GM21526 (cell line): ENCODE data around the gene HOXA3.

Experiments
- ATAC-seq: cut with Tn5 transposase; IDR thresholded peaks from one replicate; pipeline ENCODE4 v1.9.1; 2021; ENCODE audit warnings: moderate library complexity; ENCODE audit not compliant: unreplicated experiment, low FRiP score

HOXA3 gene

DNA sequence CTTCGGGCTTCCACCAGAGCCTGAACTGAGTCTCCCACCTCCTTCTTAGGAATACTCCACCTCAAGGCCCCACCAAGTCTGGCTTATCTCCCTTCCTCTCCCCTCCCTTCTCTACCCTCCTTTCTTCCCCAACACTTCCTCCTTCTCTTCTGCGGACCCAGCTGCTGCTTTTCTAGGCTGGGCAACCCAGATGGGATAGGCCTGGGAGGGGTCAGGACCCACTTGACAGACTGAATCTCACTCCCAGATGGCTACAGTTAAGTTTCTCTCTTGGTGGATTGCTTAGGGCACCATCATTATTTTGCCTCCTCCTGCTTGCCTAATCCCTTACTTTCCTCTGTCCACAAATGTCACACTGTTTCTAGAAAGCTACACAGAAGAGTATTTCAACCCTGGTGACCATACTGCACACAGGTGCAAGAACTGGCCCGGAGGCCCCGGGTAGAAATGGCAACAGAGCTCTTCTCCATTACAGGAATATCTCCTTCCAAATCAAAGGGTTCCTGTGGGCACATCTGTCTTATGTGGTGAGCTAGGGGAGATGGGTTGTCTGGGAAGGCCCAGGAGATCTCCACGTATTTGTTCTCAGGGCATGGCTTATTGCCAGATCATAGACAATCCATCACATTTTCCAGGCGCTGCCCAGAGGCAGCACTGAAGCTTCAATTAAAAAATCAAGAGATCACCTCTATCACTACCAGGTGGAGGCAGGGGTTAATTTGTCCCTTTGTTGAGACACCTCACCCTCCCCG lies 37.8 kb upstream of the HOXA3 start:
- no peak for ATAC-seq

DNA sequence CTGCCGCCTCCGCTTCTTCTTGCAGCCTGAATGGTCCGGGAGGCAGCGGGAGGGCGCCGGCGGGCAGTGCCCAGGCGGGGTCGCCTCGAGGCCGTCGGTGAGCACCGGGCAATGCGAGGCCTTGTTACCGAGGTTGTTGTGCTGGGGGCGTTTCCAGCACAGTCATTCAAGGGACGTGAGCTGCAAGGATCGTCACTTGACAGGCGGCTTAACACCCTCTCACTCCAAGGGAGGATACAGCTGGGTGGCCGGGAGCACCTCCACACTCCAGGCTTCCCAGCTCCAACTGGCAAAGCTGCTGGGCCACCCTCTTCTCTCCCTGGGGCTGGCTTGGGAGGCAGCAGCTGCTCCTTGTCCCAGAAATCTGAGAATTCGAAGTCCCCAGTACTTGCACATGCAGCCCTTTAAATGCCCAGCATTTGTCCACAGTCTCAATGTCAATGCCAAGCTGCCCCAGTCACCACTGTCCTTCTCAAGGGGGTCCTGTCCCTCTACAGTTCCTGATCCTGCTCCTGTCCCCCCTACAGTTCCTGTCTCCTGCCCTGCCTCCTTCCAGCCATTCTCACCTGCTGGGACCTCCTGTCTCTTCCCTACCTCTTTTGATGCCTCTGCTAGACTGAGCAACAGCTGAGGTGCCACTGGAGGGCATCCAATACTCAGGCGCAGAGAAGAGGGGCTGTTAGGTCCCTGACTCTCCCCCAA lies 37.1 kb upstream of the HOXA3 start:
- ATAC-seq, result no peak

DNA sequence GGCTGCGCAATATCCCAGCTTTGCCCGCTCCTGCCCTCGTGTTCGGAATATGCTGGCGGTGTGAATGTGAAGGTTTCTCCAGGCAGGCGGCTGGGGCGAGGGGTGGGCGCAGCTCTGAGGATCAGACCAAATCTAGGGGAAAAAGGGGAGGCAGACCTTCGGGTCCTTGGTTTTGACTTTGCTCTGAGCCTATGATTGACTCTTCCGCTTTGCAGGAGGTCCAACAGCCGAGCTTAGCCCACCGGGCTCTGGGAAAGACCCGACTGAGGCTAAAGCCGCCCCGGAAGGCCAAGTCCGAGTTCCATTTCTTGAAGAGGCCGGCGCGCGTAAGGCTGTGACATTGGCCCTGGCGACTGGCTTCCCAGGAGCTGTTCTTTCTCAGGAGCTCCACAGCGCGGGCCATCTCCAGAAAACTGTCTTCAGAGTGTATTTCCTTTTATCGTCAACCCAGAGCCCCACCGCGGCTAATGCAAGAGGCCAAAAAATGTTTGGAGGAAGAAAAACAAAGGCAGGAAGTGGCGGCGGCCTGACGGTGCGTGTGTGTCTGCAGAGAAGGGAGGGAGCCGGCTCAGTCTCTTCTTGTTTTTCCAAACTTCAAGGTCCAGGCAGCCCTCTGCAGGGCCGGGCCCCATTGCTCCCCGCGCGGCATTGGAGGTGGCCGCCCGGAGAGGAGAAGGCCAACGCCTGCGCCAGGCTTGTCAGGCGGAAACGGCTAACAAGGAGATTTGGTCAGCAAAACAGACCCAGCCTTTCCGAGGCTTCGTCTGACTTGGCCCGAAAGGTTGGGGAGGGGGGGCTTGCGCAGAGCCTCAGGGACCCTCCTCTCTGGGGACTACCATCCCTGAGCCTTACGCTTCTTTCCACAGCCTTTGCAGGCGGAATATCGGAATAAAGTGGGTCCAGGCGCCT lies 36.3 kb upstream of the HOXA3 start:
- no peak for ATAC-seq

DNA sequence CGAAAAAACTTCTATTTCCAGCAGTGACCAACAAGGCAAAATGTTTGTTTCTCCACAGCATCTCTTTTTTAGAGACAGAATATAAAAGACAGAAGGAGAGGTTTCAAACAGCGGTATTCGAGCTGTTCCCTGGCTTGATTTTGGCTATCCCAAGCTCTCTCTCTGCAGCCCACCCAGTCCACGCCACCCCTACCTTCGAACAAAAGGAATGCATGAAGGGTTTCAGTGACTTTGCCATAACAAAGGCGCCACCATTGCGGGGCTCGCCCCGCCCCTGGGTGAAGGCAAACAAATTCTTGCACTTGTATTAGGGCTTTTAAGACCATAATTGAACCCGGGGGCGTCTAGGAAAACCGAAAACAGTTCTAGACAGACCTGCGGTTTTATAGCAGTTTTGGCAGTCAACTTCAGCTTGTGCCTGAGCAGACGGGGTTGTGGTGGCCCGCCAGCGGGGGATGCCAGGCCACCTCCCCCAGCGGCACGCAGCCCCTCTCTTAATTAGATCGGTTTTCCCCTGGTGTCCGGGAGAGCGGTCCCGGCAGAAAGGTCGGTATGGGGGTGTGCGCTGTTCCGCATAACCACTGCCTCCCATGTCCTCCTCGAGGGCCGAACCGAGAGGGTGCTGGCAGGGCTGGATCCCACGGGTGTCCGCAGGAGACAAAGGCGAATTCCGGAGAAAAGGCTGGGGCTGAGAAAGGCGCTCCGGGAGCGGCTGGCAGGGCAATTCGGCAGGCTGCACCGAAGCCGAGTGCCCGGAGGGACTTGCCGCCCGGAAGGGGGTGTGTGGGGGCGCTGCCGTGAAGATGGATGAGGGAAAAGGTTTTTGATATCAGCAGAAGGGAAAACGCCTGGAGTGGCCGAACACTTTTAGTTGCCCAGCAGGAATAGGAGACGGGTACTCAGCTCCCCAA lies 35.3 kb upstream of the HOXA3 start:
- ATAC-seq, result no peak

DNA sequence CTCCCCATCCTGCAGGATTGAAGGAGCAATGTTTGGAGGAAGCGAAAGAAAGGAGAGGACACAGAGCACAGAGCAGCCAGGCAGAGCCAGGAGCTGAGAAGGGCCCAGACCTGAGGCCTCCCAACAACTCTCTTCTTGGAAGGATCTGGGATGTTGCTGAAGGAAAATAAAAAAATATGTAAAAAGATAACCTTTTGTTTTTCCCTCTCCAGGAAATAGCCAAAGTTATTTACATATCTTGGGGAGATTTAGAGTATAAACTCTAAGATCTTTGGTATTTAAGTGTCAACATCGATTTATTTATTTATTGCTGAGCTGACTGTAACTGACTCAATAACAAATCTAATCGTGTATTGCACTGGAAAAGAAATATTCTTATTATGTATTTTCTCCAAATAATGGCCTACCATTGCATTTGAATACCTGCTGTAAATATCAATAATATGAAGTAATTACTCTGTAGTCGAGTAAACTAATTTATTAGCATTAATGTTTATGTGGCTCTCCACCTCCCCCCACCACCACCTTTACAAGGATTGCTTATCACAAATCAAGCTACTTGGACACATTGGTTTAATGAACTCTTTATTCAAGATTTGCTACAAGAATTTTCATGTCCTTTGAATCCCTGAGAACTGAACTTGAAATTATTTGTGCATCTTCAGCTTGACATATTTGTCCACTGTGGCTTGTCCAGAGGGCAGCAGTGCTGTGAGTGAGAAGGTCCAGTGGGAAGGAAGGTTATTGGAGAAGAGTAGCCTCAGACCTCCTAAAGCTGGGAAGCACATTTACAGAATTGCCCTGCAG lies 34.5 kb upstream of the HOXA3 start:
- ATAC-seq, result no peak

DNA sequence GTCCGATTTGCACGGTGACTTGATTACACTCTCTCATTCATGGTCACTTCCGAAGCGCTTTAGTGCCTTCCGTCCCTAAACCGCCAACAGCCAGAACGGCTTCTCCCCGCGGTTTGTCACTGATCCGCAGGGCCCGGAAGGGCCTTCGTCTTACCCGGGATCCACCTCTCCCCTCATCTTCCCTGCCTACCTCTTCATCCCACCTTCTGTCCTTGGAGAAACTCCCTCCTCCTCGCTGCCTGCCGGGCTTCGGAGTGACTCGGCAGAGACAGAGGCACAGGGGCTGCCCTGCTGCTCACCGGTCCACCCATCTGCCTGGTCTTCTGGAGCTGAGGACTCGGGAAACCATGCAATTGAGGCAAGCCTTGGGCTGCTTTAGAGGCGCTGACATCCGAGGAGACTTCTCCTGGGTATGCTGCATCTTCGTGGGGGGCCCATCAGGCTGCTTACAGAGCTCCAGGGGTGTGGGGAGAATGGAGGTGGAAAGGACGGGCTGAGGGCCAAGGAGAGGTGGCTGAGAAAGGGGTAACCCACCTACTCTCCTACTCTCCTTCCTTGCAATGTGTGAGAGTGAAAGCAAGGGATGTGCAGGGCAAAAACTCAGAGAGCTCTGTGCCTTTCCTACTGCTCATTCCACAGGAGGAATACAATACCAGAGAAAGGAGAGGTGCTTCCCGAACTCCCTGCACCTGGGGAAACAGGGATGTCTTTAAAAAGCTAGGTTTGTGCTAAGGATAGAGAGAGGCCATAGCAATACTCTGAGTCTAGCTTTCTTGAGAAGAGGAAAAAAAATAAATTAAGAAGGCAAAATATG lies 33.7 kb upstream of the HOXA3 start:
- ATAC-seq, result no peak

DNA sequence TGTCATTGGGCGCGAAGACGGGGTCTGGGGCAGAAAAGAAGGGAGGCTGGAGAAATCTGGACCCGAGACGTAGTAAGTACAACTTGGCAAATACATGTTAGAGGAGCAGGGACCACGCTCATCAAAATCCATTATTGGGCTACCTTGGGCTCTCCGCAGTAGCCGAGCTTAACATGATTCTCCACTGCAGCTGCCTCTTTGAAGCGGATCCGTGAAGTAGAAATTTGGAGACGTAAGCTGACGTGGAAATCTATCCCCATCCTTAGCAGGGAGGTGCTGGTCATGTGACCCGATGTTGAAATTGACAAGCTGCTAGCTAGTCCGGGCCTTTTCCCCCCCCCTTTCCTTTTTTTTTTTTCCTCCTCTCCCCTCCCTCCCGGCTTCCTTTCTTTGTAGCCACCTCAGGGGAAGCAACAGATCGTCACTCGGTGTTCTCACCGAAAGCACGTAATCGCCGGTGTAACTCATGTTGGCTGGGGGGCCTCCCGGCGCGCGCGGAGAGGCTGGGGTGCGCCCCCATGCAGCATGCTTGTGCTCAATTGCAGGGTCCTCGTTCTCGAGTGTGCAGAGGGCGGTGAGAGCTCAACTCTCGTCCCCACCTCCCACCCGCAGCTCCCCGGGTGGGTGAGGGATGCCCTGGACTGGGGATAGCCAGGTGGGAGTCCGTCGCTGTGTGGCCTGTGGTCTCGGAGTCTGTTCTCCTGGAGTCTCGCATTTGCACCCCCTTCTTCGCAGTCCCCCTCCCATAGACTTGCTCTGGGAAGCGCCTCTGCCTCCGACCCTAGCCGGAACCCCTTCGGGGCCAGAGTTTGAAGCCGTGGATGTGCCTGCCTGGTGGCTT lies 32.9 kb upstream of the HOXA3 start, which contains the start of gene HOXA11:
Gene HOXA11 (minus strand): TSS at position 220 of the 841 bp plus-strand sequence. CDS start 88 bp downstream, at position 132.
- no peak for ATAC-seq

DNA sequence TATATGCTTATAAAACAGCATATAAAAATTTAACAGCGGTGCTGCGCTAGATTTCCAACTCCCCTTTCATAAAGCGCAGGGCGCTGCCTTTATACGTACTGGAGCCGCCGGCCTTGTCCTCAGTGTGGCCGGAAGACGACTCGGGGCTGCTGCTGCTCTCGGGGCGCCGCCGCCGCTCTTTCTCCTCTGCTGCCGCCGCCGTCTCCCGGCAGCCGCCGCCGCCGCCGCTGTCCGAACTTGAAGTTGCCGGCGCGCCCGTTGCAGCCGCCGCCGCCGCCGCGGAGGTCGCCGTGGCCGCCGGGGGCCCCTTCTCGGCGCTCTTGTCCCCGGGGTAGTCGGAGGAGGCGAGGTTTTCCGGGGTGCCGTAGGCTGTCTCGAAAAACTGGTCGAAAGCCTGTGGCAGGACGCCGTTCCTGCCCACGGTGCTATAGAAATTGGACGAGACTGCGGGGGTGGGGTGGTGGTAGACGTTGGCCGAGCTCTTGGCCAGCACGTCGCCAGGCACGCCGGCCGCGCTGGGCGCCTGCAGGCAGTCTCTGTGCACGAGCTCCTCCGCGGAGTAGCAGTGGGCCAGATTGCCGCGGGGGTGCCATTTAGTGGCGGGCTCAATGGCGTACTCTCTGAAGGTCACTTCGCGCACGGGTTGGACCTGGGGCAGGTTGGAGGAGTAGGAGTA lies 32.1 kb upstream of the HOXA3 start:
- ATAC-seq, result no peak

DNA sequence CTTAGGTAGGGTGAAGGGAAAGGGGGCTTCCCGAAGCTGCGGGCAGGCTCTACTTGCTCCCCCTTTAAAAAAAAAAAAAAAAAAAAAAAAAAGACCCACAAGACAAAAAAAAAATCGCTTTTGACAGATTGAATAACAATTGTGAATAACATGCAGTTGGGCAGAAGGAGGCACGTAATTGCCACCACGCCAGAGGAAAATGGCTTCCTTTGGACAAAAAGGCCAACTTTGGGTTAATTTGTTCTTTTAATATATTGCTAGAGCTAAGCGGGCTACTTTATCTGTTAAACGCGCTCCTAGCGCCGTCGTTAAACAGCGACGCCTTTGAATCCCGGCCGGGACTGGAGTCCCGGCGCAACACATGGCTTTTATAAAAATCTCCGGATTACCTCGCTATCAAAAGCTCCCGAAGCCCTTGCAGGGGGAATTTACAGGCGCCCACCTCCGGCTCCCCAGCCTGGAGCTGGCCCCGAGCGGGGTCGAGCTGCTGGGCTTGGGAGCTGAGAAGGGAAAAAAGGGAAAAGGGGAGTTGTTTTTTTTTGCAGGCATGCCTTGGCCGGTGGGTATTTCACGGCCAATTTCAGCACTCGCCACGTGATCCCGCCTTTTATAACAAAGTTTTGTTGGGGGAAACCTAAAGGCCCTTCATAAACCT lies 31.4 kb upstream of the HOXA3 start:
- no peak for ATAC-seq

DNA sequence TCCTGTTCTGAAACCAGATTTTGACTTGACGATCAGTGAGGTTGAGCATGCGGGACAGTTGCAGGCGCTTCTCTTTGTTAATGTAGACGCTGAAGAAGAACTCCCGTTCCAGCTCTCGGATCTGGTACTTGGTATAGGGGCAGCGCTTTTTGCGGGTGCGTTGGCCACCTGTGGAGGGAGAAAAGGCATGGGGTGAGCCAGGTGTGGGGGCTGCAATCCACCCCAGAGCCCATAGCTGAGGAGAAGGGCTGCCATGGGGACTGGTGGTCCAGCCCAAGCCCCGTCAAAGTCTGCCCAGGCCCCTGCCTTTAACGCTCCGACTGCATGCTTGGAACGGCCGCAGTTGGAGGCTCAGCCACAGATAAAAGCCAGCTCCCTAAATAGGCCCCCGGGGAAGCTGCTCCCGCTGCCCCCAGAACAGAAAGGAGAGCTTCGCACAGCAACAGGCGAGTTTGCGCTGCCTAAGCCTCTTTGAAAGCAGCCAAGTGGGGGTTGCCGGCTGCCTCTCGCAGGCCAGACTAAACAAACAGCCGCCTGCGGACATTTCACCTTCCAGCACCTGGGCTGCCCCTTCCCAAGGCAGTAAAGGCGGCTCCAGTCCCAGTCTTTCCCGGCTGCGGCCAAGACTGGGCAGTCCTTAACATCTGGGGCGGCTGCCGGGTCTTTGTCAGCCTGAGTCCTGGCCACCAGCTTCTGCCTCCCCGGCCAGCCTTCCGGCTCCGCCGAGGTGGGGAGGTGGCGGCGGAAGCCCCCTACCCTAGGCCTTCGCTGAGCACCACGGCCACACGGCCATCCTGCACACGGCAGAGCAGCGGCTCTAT lies 30.7 kb upstream of the HOXA3 start:
- ATAC-seq, result no peak

DNA sequence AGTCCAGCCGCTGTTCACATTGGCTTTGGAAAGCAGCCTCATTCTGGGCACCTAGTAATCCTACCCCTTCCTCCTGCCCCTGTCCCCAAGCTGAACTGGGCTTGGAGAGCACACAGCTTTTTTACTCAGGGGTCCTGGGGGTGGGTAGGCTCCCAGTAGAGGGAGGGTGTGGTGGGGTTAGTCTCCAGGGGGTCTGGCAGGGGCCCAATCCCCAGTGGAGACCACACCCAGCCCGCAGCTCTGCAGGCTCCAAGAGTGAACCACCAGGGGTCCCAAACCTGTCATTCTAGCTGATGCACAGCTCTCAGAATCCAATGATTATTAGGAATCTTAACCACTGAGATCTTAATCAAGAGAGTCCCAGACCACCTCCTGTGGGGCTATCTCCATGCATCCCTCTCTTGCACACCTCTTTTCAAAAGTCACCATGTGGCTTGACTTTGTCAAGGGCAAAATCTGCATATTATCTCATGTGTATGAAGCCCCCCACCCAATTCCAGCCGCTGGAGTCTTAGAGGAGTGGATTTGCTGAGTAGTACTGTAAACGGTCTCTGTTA lies 30.0 kb upstream of the HOXA3 start:
- no peak for ATAC-seq

DNA sequence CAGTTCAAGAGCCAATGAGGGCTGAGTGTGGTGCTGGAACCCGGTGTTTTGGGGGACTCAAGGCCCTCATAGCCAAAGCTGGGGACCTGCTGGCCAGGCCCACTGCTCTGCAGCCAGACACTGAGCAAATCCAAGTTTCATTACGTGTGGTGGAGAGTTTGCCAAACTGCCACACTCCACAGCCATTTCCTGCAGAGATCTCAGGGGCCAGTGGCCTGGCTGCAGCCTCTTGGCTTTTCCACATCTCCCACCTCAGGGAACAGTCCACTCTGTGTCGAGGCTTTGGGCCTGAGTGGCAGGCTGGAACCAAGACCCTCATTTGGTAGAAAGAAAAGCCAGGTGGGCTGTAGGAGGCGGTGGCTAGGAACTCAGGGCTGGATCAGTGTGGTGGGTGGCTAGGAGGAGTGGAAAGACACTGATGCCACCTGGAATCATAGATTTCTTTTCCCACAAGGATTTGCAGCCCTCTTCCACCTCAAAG lies 29.5 kb upstream of the HOXA3 start:
- no peak for ATAC-seq

DNA sequence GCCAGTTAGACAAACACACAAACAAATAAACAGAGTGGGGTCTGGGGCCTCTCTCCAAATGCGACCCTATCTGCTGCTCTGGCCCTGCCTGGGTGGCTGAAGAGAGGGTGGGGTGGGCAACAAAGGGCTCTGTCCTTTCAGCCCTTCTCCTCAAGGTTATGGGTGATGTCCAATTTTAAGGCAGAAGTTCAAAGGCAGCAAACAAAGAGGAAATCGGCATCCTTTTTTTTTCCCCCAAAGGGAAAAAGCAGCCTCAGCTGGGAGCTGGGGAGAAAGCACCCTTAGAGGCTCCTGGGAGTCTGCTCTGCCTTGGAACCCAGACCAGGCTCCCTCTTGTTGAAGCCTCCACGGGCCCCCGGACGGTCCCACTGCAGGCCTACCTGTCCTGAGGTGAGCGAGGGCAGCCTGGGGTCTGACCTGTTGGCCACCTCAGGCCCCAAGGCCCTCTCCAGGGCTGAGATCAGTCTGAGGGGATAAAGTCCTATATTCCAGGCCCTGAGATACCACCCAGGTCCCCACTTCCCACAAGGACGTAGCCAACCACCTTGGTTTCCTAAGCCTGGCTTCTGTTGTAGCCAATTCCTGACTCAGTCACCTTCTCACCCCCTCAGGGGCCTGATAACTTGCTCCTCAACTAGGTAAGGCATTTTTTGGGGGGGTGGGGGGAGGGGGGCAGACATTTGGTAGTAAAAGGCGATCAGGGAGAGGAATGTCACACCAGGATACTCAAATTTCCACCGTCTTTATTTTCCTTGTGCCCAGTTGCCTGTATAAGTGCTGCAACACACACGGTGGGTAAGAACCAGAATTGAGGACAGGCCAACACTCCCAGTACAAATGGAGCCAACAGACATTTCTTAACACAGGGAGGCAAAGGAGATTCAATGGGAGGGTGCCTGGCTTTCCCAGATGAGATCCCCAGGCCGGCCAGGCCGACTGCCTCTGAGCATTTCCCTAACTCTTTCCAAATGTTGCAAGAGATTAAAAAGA lies 28.3 kb upstream of the HOXA3 start:
- no peak for ATAC-seq
